OCI-LY7 (cell line): ENCODE measurements around the gene GPRC5C. TPM values are rescaled to one million over a fixed set of nuclear protein-coding genes. Genes with fewer than 3 reads are reported as not detected.

Experiments used
- BruUV-seq: library from RNA; stranded (reverse); fragments of 400-500 nt; replicated peaks from 2 replicates; lab custom pipeline; 2021; lab: Mats Ljungman, UMichigan
- CTCF ChIA-PET: fragments of 300-600 bp; sonication (Branson Sonifier 250); formaldehyde crosslinking; loops from one replicate; lab custom pipeline; 2022; ENCODE audit warnings: antibody characterized with exemption; ENCODE audit not compliant: unreplicated experiment; lab: Charles Lee
- POLR2A ChIA-PET: fragments of 300-600 bp; sonication (Branson Sonifier 250); formaldehyde crosslinking; loops from one replicate; lab custom pipeline; 2022; ENCODE audit warnings: antibody characterized with exemption; lab: Charles Lee
- DNase-seq: peaks from one replicate; pipeline ENCODE4 v3.0.0-alpha.2; 2015; ENCODE audit warnings: low spot score
- H2AFZ ChIP-seq: fragments of 200-600 bp; sonication (generic), shearing (Covaris generic); 2 replicates; pipeline ENCODE4 v1.6.1; 2014; ENCODE audit warnings: mild to moderate bottlenecking, antibody characterized with exemption, low read length, moderate library complexity
- H3K27ac ChIP-seq: fragments of 200-600 bp; sonication (generic); 2 replicates; pipeline ENCODE4 v1.5.1; 2014; ENCODE audit warnings: mixed run types, low read depth, mild to moderate bottlenecking, moderate library complexity, low read length, inconsistent platforms; ENCODE audit not compliant: poor library complexity, severe bottlenecking
- H3K36me3 ChIP-seq: fragments of 200-600 bp; sonication (generic); 2 replicates; pipeline ENCODE4 v1.6.1; 2014; ENCODE audit warnings: mild to moderate bottlenecking, antibody characterized with exemption, low read length, moderate library complexity, mixed read lengths; ENCODE audit not compliant: insufficient read depth
- H3K4me1 ChIP-seq: fragments of 200-600 bp; sonication (generic); 2 replicates; pipeline ENCODE4 v1.5.1; 2014; ENCODE audit warnings: mild to moderate bottlenecking, low read length; ENCODE audit not compliant: insufficient read depth, poor library complexity, severe bottlenecking
- H3K4me2 ChIP-seq: fragments of 200-600 bp; sonication (generic); 2 replicates; pipeline ENCODE4 v1.6.1; 2014; ENCODE audit warnings: mild to moderate bottlenecking, low read length
- H3K4me3 ChIP-seq: fragments of 200-600 bp; sonication (generic); 2 replicates; pipeline ENCODE4 v1.5.1; 2014; ENCODE audit warnings: mild to moderate bottlenecking, low read depth, low read length; ENCODE audit not compliant: poor library complexity, severe bottlenecking
- H3K79me2 ChIP-seq: fragments of 200-600 bp; sonication (generic); 2 replicates; pipeline ENCODE4 v1.6.1; 2016; ENCODE audit warnings: low read depth, mild to moderate bottlenecking, low read length, moderate library complexity, mixed read lengths; ENCODE audit not compliant: insufficient read depth
- H3K9me2 ChIP-seq: fragments of 200-600 bp; sonication (generic); 2 replicates; pipeline ENCODE4 v1.6.1; 2016; ENCODE audit warnings: mild to moderate bottlenecking, low read length, mixed read lengths; ENCODE audit not compliant: insufficient read depth
- H3K9me3 ChIP-seq: fragments of 200-600 bp; sonication (generic); 2 replicates; pipeline ENCODE4 v1.6.1; 2014; ENCODE audit warnings: mild to moderate bottlenecking, mixed run types, low read length, mixed read lengths
- H4K20me1 ChIP-seq: fragments of 200-600 bp; sonication (generic); 2 replicates; pipeline ENCODE4 v1.6.1; 2014; ENCODE audit warnings: mild to moderate bottlenecking, antibody characterized with exemption, low read length, moderate library complexity, mixed read lengths; ENCODE audit not compliant: insufficient read depth
- EZH2phosphoT487 ChIP-seq: fragments of 200-600 bp; sonication (generic); IDR thresholded peaks from 2 replicates; pipeline ENCODE4 v1.6.1; 2018; ENCODE audit warnings: low read depth, borderline replicate concordance, mild to moderate bottlenecking, mixed run types, antibody characterized with exemption, low read length, moderate library complexity, mixed read lengths
- intact Hi-C: fragments of 100-400 bp; cut with micrococcal nuclease; formaldehyde crosslinking; loops from one replicate; pipeline ENCODE4 v1.10.0; 2022; ENCODE audit not compliant: unreplicated experiment
- total RNA-seq, 2 experiments: library from RNA; depleted of rRNA in 1 of 2; stranded (reverse); fragments of >200 nt in 1 of 2; shearing (Covaris generic) in 1 of 2; gene quantifications; 2 replicates each; pipeline ENCODE4 v1.2.3, GENCODE V29; 2014 to 2022
- TF ChIP-seq, protein P1 (sequence below): fragments of 200-600 bp; sonication (generic); conservative IDR thresholded peaks from 2 replicates; pipeline ENCODE4 v1.5.1; 2014; ENCODE audit warnings: mild to moderate bottlenecking, antibody characterized with exemption, low read length, moderate library complexity, mixed read lengths

GPRC5C gene
- total RNA-seq, 2 experiments from 2014 or later = 1.1 to 19.5 TPM

DNA sequence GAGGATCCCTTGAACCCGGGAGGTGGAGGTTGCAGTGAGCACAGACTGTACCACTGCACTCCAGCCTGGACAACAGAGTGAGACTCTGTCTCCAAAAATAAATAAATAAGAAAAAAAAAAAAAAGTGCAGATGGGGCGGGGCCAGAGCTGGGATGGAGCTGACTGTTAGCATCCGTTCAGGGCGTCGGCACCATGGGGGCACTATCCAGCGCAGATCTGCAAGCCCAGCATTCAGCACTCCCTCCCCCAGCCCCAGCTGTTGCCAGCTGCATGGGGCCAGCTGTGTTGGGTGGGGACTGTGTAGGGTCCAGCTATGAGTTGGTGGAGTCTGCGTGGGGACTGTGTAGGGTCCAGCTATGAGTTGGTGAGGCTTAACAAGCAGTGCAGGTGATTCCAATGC, 13.3 kb downstream of the GPRC5C start:
- H3K4me3 ChIP-seq = no peak overlapping the region
- no peak overlapping the region for H3K4me2 ChIP-seq
- BruUV-seq = no TSS peak
- H3K9me2 ChIP-seq = no peaks in the 10 kb centered on the region
- POLR2A ChIA-PET = interaction anchor here (0.9 to 1.0 kb wide), 2 partner anchors 9 to 12 kb away, joined by 7 read pairs; no protein-coding TSS in a partner anchor
- no peak overlapping the region for H2AFZ ChIP-seq
- H4K20me1 ChIP-seq = no peaks in the 10 kb centered on the region
- TF ChIP-seq, protein P1, sequence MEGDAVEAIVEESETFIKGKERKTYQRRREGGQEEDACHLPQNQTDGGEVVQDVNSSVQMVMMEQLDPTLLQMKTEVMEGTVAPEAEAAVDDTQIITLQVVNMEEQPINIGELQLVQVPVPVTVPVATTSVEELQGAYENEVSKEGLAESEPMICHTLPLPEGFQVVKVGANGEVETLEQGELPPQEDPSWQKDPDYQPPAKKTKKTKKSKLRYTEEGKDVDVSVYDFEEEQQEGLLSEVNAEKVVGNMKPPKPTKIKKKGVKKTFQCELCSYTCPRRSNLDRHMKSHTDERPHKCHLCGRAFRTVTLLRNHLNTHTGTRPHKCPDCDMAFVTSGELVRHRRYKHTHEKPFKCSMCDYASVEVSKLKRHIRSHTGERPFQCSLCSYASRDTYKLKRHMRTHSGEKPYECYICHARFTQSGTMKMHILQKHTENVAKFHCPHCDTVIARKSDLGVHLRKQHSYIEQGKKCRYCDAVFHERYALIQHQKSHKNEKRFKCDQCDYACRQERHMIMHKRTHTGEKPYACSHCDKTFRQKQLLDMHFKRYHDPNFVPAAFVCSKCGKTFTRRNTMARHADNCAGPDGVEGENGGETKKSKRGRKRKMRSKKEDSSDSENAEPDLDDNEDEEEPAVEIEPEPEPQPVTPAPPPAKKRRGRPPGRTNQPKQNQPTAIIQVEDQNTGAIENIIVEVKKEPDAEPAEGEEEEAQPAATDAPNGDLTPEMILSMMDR = no peak
- TF ChIP-seq EZH2phosphoT487 = no peak
- no peaks in the 10 kb centered on the region for H3K36me3 ChIP-seq
- CTCF ChIA-PET = no interaction called here
- no peaks in the 10 kb centered on the region for H3K79me2 ChIP-seq
- H3K4me1 ChIP-seq = peaks cover 22% of the 10 kb centered on the region
- intact Hi-C loops = no loop called here
- DNase-seq = no peak
- no peak overlapping the region for H3K27ac ChIP-seq
- no peaks in the 10 kb centered on the region for H3K9me3 ChIP-seq

DNA sequence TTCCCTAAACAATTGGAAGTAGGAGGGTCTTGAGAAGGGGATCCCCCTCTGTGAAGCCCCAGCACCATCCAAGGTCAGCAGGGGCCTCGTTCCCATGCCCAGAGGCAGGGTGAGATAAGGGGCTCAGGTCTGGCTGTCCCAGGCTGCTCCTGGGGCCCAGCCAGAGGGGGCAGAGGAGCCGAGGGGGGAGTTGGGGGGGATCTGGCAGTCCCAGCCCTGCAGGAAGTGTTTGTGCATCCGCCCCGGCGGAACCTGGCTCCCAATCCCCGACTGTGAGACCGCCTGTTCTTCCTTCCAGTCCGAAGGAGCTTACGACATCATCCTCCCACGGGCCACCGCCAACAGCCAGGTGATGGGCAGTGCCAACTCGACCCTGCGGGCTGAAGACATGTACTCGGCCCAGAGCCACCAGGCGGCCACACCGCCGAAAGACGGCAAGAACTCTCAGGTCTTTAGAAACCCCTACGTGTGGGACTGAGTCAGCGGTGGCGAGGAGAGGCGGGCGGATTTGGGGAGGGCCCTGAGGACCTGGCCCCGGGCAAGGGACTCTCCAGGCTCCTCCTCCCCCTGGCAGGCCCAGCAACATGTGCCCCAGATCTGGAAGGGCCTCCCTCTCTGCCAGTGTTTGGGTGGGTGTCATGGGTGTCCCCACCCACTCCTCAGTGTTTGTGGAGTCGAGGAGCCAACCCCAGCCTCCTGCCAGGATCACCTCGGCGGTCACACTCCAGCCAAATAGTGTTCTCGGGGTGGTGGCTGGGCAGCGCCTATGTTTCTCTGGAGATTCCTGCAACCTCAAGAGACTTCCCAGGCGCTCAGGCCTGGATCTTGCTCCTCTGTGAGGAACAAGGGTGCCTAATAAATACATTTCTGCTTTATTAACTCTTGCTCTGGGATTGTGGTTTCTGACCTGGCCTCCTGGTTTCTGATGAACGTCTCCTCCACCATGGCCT, 14.9 kb downstream of the GPRC5C start:
- no peak for DNase-seq
- peaks cover 22% of the 10 kb centered on the region for H3K4me1 ChIP-seq
- intact Hi-C loops = no loop called here
- H3K36me3 ChIP-seq = no peaks in the 10 kb centered on the region
- no peak overlapping the region for H3K4me2 ChIP-seq
- no peak overlapping the region for H3K4me3 ChIP-seq
- ChIA-PET POLR2A (no interaction called here), CTCF (no interaction called here)
- no TSS peak for BruUV-seq
- H2AFZ ChIP-seq = no peak overlapping the region
- no peaks in the 10 kb centered on the region for H3K9me2 ChIP-seq
- H3K27ac ChIP-seq = no peak overlapping the region
- no peaks in the 10 kb centered on the region for H3K9me3 ChIP-seq
- no peaks in the 10 kb centered on the region for H4K20me1 ChIP-seq
- no peaks in the 10 kb centered on the region for H3K79me2 ChIP-seq
- TF ChIP-seq EZH2phosphoT487 = no peak
- TF ChIP-seq, protein P1 = no peak

DNA sequence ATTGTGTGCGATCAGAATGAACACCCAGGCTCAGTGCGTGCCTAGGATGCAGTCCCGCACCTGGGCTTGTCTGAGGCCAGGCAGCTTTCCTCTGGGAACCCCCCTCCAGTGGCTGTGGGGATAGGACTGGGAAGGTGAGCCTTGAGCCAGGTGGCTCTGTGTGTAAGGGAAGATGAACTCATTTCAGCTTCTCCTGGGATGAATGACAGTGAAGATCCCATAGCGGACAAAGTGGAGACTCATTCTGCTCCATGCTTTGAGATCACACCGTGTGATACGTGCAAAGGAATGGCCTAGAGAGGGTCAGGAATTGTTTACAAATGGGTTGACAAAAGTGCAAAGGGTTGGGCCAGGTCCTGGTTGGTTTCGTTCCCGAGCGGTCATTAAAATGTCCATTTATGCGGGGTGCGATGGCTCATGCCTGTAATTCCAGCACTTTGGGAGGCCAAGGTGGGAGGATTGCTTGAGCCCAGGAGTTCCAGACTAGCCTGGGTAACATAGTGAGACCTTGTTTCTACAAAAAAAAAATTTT, 15.8 kb downstream of the GPRC5C start:
- Histone ChIP-seq H3K36me3 (no peaks in the 10 kb centered on the region), H3K9me2 (no peaks in the 10 kb centered on the region), H3K79me2 (no peaks in the 10 kb centered on the region), H3K4me3 (no peak overlapping the region), H3K4me1 (peaks cover 25% of the 10 kb centered on the region), H2AFZ (no peak overlapping the region), H3K27ac (no peak overlapping the region), H3K4me2 (no peak overlapping the region), H3K9me3 (no peaks in the 10 kb centered on the region), H4K20me1 (no peaks in the 10 kb centered on the region)
- intact Hi-C loops = no loop called here
- POLR2A ChIA-PET = no interaction called here
- BruUV-seq = no TSS peak
- CTCF ChIA-PET = no interaction called here
- no peak for TF ChIP-seq EZH2phosphoT487
- TF ChIP-seq, protein P1 = no peak
- DNase-seq = no peak
